ENCODE measurements around the gene TERT. TPM values are rescaled to one million over a fixed set of nuclear protein-coding genes. Genes with fewer than 3 reads are reported as not detected.

Gene TERT
- total and polyA plus RNA-seq, 8 donors = 0.19 to 4.0 (median 0.38) TPM; not detected in 4

DNA sequence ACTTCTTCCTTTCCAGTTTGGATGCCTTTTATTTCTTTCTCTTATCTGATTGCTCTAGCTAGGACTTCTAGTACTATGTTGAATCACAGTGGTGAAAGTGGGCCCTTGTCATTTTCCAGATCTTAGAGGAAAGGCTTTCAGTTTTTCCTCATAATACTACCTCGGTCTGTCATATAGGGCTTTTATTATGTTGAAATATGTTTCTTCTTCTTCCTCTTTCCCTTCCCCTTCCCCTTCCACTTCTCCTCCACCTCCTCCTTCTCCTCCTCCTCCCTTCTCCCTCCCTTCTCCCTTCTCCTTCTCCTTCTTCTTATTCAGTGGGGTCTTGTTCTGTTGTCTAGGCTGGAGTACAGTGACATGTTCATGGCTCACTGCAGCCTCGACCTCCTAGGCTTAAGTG lies 9.2 kb upstream of the TERT start:
- no peak for DNase-seq
- H3K4me3 ChIP-seq = no peak overlapping the region
- H3K4me1 ChIP-seq = no peaks in the 10 kb centered on the region
- H3K27ac ChIP-seq = no peak overlapping the region
- no peak for TF ChIP-seq POLR2A (IDR thresholded peaks at IDR 0.05)
- H3K36me3 ChIP-seq = no peaks in the 10 kb centered on the region
- 69 to 83% (median 78%) methylated on average over 2 of the region's 2 CpGs for WGBS, 5 donors
- intact Hi-C loops (cut with DNase I; ENCODE audit: low total_unique reads) = no loop called here
- peaks cover 0 to 3% (median 0%) of the 10 kb centered on the region in 3 donors for H3K27me3 ChIP-seq
- no peaks in the 10 kb centered on the region for H3K9me3 ChIP-seq

DNA sequence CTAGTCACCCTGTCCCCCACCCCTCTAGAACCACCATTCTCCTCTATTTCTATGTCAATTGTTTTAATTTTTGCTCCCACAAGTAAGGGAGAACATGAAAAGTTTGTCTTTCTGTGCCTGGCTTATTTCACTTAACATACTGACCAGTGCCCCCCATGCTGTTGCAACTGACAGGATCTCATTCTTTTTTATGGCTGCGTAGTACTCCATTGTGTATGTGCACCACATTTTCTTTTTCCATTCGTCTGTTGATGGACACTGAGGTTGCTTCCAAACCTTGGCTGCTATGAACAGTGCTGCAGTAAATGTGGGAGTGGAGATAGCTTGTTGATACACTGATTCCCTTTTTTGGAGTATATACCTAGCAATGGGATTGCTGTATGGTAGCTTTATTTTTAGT lies 7.4 kb upstream of the TERT start:
- Histone ChIP-seq H3K4me1 (no peaks in the 10 kb centered on the region), H3K27ac (no peak overlapping the region), H3K4me3 (no peak overlapping the region), H3K27me3 (peaks cover 0 to 18% (median 0%) of the 10 kb centered on the region in 3 donors), H3K36me3 (no peaks in the 10 kb centered on the region), H3K9me3 (no peaks in the 10 kb centered on the region)
- TF ChIP-seq EP300 (IDR thresholded peaks at IDR 0.05) = no peak
- TF ChIP-seq POLR2A (IDR thresholded peaks at IDR 0.05) = no peak
- TF ChIP-seq CTCF (IDR thresholded peaks at IDR 0.05) = no peak
- no peak for TF ChIP-seq POLR2AphosphoS5 (IDR thresholded peaks at IDR 0.05)
- WGBS, 5 donors = 90 to 98% (median 95%) methylated on average over 2 of the region's 2 CpGs
- intact Hi-C loops (cut with DNase I; ENCODE audit: low total_unique reads) = no loop called here
- no peak for DNase-seq

- Histone ChIP-seq H3K4me1 (peaks cover 0 to 6% (median 3%) of the 10 kb centered on the region in 4 donors), H3K36me3 (no peaks in the 10 kb centered on the region), H3K4me3 (no peak overlapping the region), H3K27me3 (peaks cover 0 to 27% (median 1%) of the 10 kb centered on the region in 3 donors), H3K9me3 (no peaks in the 10 kb centered on the region), H3K27ac (no peak overlapping the region)
- DNase-seq = no peak
- 80 to 92% (median 90%) methylated on average over 20 of the region's 20 CpGs for WGBS, 5 donors
- intact Hi-C loops (cut with DNase I; ENCODE audit: low total_unique reads) = no loop called here
- no peak for TF ChIP-seq POLR2A (IDR thresholded peaks at IDR 0.05)
These were observed 5.8 kb upstream of the TERT start for GRCh38 chr5:1300581-1301083.

DNA sequence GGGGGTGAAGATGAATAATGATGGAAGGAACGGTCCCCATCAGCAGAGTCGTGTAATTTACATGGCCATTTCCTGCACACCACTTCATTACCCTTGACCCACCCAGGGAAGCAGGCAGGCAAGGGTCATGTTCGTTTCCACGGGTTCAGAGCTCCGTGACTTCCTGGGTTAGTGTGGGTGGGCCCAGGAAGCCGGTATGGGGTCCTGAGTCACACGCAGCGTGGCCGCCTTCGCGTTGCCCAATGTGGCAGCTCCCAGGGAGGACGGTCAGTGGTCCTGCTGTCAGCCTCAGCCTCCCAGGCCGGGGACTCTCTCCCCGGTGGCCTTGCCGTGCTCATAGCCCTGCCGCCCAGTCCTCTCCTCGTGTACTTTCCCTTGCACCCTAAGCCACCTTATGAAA lies 5.1 kb upstream of the TERT start:
- Histone ChIP-seq H3K4me1 (peaks cover 1 to 13% (median 10%) of the 10 kb centered on the region in 4 donors), H3K4me3 (no peak overlapping the region), H3K9me3 (no peaks in the 10 kb centered on the region), H3K27ac (no peak overlapping the region), H3K36me3 (no peaks in the 10 kb centered on the region), H3K27me3 (peaks cover 3 to 34% (median 8%) of the 10 kb centered on the region in 3 donors)
- TF ChIP-seq EP300 (IDR thresholded peaks at IDR 0.05) (no peak), POLR2A (IDR thresholded peaks at IDR 0.05) (no peak), CTCF (IDR thresholded peaks at IDR 0.05) (no peak), POLR2AphosphoS5 (IDR thresholded peaks at IDR 0.05) (no peak)
- 76 to 84% (median 81%) methylated on average over 13 to 17 of the region's 17 CpGs for WGBS, 5 donors
- DNase-seq = no peak
- intact Hi-C loops (cut with DNase I; ENCODE audit: low total_unique reads) = no loop called here

DNA sequence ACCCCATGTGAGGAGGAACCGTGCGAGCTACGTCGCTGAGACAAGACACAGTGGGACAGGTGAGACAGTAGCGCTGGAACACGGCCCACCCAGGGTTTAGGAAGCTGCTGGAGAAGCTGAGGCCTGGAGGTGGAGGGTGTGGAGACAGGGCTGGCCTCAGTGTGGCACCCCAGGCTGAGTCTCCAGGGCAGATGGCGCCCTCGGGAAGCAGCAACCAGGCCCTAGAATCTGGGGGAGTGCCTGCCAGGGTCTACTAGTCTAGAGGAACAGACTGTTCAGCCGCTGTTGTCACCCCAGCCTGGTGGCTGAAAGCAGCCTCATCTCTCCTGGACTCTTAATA lies 4.6 kb upstream of the TERT start:
- intact Hi-C loops (cut with DNase I; ENCODE audit: low total_unique reads) = no loop called here

More for the DNA sequence above, 4.6 kb upstream of the TERT start:
- H3K4me1 ChIP-seq = peaks cover 6 to 17% (median 15%) of the 10 kb centered on the region in 4 donors
- H3K9me3 ChIP-seq = no peaks in the 10 kb centered on the region
- H3K4me3 ChIP-seq = no peak overlapping the region
- peaks cover 6 to 39% (median 13%) of the 10 kb centered on the region in 3 donors for H3K27me3 ChIP-seq
- 83 to 95% (median 90%) methylated on average over 2 to 9 of the region's 9 CpGs for WGBS, 5 donors
- H3K27ac ChIP-seq = no peak overlapping the region
- TF ChIP-seq EP300 (IDR thresholded peaks at IDR 0.05) (no peak), POLR2AphosphoS5 (IDR thresholded peaks at IDR 0.05) (no peak), CTCF (IDR thresholded peaks at IDR 0.05) (no peak), POLR2A (IDR thresholded peaks at IDR 0.05) (no peak)
- no peaks in the 10 kb centered on the region for H3K36me3 ChIP-seq
- DNase-seq = no peak

All from stomach (tissue), 9 donors.